SK-N-SH treated with all-trans-retinoic acid at 6 μM for 48 hours (cell line): ENCODE results near the gene AUTS2.

ENCODE experiments used
- ATAC-seq: fragments of 200-7000 bp; cut with Tn5 transposase; 3 replicates; pipeline ENCODE4 v1.9.1; 2020; ENCODE audit warnings: mild to moderate bottlenecking, moderate library complexity
- BACH2 ChIP-seq: fragments of 250-450 bp; sonication (Bioruptor Pico); IDR thresholded peaks from 2 replicates; pipeline ENCODE4 v1.9.0; 2021; ENCODE audit warnings: mild to moderate bottlenecking, borderline replicate concordance
- CSDC2 ChIP-seq: fragments of 250-450 bp; sonication (Bioruptor Pico); IDR thresholded peaks from 2 replicates; pipeline ENCODE4 v1.5.0; 2020; ENCODE audit warnings: mild to moderate bottlenecking, moderate library complexity
- ESRRG ChIP-seq: fragments of 250-450 bp; sonication (Bioruptor Pico); IDR thresholded peaks from 2 replicates; pipeline ENCODE4 v1.6.1; 2021; ENCODE audit warnings: mild to moderate bottlenecking
- GLIS3 ChIP-seq: fragments of 250-450 bp; sonication (Bioruptor Pico); IDR thresholded peaks from 2 replicates; pipeline ENCODE4 v1.5.0; 2020; ENCODE audit warnings: mild to moderate bottlenecking, moderate library complexity
- ISL1 ChIP-seq: fragments of 250-450 bp; sonication (Bioruptor Pico); IDR thresholded peaks from 2 replicates; pipeline ENCODE4 v2.1.2; 2022; ENCODE audit warnings: mild to moderate bottlenecking, moderate library complexity
- OSR1 ChIP-seq: fragments of 250-450 bp; sonication (Bioruptor Pico); IDR thresholded peaks from 2 replicates; pipeline ENCODE4 v1.8.0; 2022; ENCODE audit warnings: moderate library complexity, mild to moderate bottlenecking, inconsistent platforms
- PPARA ChIP-seq: fragments of 250-450 bp; sonication (Bioruptor Pico); IDR thresholded peaks from 2 replicates; pipeline ENCODE4 v1.5.0; 2020; ENCODE audit warnings: mild to moderate bottlenecking, borderline replicate concordance
- RARB ChIP-seq: fragments of 250-450 bp; sonication (Bioruptor Pico); IDR thresholded peaks from 2 replicates; pipeline ENCODE4 v1.8.0; 2021; ENCODE audit warnings: mild to moderate bottlenecking, moderate library complexity
- SNAI2 ChIP-seq: fragments of 250-450 bp; sonication (Bioruptor Pico); IDR thresholded peaks from 2 replicates; pipeline ENCODE4 v1.5.0; 2020; ENCODE audit warnings: mild to moderate bottlenecking, moderate library complexity
- TCF4 ChIP-seq: fragments of 250-450 bp; sonication (Bioruptor Pico); IDR thresholded peaks from 2 replicates; pipeline ENCODE4 v1.8.0; 2021; ENCODE audit warnings: mild to moderate bottlenecking, moderate library complexity, borderline replicate concordance
- TOX ChIP-seq: fragments of 250-450 bp; sonication (Bioruptor Pico); IDR thresholded peaks from 2 replicates; pipeline ENCODE4 v1.8.0; 2021; ENCODE audit warnings: mild to moderate bottlenecking, moderate library complexity, borderline replicate concordance
- ZC3H10 ChIP-seq: fragments of 250-450 bp; sonication (Bioruptor Pico); IDR thresholded peaks from 2 replicates; pipeline ENCODE4 v1.5.1; 2021; ENCODE audit warnings: mild to moderate bottlenecking, moderate library complexity
- ZFP3 ChIP-seq: fragments of 250-450 bp; sonication (Bioruptor Pico); IDR thresholded peaks from 2 replicates; pipeline ENCODE4 v1.5.0; 2020; ENCODE audit warnings: mild to moderate bottlenecking, moderate library complexity
- ZFP30 ChIP-seq: fragments of 450-650 bp; formaldehyde crosslinking; IDR thresholded peaks from 2 replicates; pipeline ENCODE4 v1.5.0; 2022; ENCODE audit warnings: mild to moderate bottlenecking, moderate library complexity
- ZNF565 ChIP-seq: fragments of 450-650 bp; formaldehyde crosslinking; conservative IDR thresholded peaks from 2 replicates; pipeline ENCODE4 v1.5.0; 2020; ENCODE audit warnings: low read depth, mild to moderate bottlenecking, moderate library complexity
- ZNF70 ChIP-seq: fragments of 450-650 bp; formaldehyde crosslinking; IDR thresholded peaks from 2 replicates; pipeline ENCODE4 v1.5.0; 2020; ENCODE audit warnings: mild to moderate bottlenecking, moderate library complexity
- TF ChIP-seq, protein P1 (sequence below): fragments of 250-450 bp; sonication (Bioruptor Pico); IDR thresholded peaks from 2 replicates; pipeline ENCODE4 v1.5.0; 2020; ENCODE audit warnings: mild to moderate bottlenecking, moderate library complexity
- TF ChIP-seq, protein P2 (sequence below): fragments of 250-450 bp; sonication (Bioruptor Pico); IDR thresholded peaks from 2 replicates; pipeline ENCODE4 v1.5.1; 2021; ENCODE audit warnings: mild to moderate bottlenecking, moderate library complexity
- TF ChIP-seq, protein P3 (sequence below): fragments of 250-450 bp; sonication (Bioruptor Pico); IDR thresholded peaks from 2 replicates; pipeline ENCODE4 v1.8.0; 2021; ENCODE audit warnings: low read depth, mild to moderate bottlenecking, moderate library complexity, borderline replicate concordance
- TF ChIP-seq, protein P4 (sequence below): fragments of 250-450 bp; sonication (Bioruptor Pico); IDR thresholded peaks from 2 replicates; pipeline ENCODE4 v1.5.1; 2020; ENCODE audit warnings: low read depth, mild to moderate bottlenecking, moderate library complexity

Gene AUTS2

DNA sequence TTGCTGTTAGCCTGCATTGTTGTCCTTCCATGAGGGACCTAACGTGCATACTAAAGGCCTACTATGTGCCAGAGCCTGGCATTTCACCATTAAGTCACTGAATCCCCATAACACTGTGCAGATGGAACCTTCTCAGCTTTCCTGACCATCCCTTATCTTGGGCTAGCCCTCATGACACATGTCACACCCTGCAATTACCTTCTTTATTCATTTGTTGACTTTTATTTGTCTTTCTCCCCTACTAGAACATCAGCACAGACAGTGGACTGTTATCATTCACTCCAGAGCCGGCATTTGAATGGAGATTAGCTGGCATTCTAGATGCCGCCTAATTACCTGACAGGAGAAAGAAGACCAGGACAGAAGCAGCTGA lies 1062.5 kb downstream of the AUTS2 start:
- no peak for ATAC-seq
- TF ChIP-seq ZNF565 (CRISPR knock-in tag) (no peak), TCF4 (CRISPR knock-in tag) (no peak), SNAI2 (CRISPR knock-in tag) (no peak), GLIS3 (CRISPR knock-in tag) (no peak), ZFP3 (CRISPR knock-in tag) (no peak), ZFP30 (CRISPR knock-in tag) (no peak), ZC3H10 (CRISPR knock-in tag) (no peak), ZNF70 (CRISPR knock-in tag) (no peak)
- TF ChIP-seq, protein P1, sequence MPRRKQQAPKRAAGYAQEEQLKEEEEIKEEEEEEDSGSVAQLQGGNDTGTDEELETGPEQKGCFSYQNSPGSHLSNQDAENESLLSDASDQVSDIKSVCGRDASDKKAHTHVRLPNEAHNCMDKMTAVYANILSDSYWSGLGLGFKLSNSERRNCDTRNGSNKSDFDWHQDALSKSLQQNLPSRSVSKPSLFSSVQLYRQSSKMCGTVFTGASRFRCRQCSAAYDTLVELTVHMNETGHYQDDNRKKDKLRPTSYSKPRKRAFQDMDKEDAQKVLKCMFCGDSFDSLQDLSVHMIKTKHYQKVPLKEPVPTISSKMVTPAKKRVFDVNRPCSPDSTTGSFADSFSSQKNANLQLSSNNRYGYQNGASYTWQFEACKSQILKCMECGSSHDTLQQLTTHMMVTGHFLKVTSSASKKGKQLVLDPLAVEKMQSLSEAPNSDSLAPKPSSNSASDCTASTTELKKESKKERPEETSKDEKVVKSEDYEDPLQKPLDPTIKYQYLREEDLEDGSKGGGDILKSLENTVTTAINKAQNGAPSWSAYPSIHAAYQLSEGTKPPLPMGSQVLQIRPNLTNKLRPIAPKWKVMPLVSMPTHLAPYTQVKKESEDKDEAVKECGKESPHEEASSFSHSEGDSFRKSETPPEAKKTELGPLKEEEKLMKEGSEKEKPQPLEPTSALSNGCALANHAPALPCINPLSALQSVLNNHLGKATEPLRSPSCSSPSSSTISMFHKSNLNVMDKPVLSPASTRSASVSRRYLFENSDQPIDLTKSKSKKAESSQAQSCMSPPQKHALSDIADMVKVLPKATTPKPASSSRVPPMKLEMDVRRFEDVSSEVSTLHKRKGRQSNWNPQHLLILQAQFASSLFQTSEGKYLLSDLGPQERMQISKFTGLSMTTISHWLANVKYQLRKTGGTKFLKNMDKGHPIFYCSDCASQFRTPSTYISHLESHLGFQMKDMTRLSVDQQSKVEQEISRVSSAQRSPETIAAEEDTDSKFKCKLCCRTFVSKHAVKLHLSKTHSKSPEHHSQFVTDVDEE (CRISPR knock-in tag): no peak
- TF ChIP-seq, all 23 proteins: peak for 0

DNA sequence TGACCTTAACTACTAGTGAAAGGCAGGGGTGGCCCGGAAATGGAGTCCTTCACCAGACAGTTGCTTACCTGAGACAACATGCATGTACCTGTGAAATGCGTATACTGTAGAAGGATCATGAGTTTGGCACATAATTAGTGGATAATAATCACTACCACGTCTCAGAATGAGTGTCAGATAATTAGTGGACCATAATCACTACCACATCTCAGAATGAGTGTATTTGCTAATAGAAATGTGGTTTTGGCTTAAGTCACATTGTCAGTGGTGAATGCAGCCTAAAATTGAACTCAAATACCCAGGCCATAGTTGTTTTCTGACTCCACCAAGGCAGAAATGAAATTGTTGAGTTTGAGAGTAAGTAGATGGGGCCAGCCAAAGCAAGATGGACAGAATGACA lies 1065.4 kb downstream of the AUTS2 start:
- no peak for ATAC-seq
- no peak for TF ChIP-seq ZFP30 (CRISPR knock-in tag)
- TF ChIP-seq, protein P2, sequence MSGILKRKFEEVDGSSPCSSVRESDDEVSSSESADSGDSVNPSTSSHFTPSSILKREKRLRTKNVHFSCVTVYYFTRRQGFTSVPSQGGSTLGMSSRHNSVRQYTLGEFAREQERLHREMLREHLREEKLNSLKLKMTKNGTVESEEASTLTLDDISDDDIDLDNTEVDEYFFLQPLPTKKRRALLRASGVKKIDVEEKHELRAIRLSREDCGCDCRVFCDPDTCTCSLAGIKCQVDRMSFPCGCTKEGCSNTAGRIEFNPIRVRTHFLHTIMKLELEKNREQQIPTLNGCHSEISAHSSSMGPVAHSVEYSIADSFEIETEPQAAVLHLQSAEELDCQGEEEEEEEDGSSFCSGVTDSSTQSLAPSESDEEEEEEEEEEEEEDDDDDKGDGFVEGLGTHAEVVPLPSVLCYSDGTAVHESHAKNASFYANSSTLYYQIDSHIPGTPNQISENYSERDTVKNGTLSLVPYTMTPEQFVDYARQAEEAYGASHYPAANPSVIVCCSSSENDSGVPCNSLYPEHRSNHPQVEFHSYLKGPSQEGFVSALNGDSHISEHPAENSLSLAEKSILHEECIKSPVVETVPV: no peak
- TF ChIP-seq SNAI2 (CRISPR knock-in tag): no peak
- no peak for TF ChIP-seq TCF4 (CRISPR knock-in tag)
- no peak for TF ChIP-seq GLIS3 (CRISPR knock-in tag)
- TF ChIP-seq ESRRG (CRISPR knock-in tag): no peak
- no peak for TF ChIP-seq ZNF70 (CRISPR knock-in tag)
- TF ChIP-seq, protein P1 (CRISPR knock-in tag): no peak
- TF ChIP-seq CSDC2 (CRISPR knock-in tag): no peak
- no peak for TF ChIP-seq ISL1
- no peak for TF ChIP-seq BACH2 (CRISPR knock-in tag)

DNA sequence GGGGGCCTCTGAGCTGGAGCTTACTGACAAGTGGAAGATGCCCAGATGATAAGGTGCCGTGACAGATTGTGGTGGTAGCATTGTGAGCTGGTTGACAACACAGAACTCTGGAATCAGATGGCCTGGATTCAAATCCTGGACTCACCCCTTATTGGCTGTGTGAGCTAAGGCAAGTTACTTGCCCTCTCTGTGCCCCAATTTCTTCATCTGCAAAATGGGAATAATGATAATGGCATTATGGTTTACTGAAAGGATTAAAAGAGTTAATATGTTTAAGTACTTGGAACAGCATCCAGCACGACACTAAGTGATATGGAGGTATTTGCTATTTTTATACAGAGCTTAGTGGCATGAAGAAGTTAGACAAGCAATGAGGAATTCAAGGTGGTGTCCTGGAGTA lies 1067.7 kb downstream of the AUTS2 start:
- TF ChIP-seq TOX (CRISPR knock-in tag) (no peak), ESRRG (CRISPR knock-in tag) (no peak), PPARA (no peak), GLIS3 (CRISPR knock-in tag) (no peak), ZFP30 (CRISPR knock-in tag) (no peak), BACH2 (CRISPR knock-in tag) (no peak), CSDC2 (CRISPR knock-in tag) (no peak), ZFP3 (CRISPR knock-in tag) (no peak), OSR1 (CRISPR knock-in tag) (no peak), ZNF70 (CRISPR knock-in tag) (no peak), RARB (CRISPR knock-in tag) (no peak)
- TF ChIP-seq, protein P1 (CRISPR knock-in tag): no peak
- TF ChIP-seq, protein P3, sequence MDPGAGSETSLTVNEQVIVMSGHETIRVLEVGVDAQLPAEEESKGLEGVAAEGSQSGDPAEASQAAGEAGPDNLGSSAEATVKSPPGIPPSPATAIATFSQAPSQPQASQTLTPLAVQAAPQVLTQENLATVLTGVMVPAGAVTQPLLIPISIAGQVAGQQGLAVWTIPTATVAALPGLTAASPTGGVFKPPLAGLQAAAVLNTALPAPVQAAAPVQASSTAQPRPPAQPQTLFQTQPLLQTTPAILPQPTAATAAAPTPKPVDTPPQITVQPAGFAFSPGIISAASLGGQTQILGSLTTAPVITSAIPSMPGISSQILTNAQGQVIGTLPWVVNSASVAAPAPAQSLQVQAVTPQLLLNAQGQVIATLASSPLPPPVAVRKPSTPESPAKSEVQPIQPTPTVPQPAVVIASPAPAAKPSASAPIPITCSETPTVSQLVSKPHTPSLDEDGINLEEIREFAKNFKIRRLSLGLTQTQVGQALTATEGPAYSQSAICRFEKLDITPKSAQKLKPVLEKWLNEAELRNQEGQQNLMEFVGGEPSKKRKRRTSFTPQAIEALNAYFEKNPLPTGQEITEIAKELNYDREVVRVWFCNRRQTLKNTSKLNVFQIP: no peak
- TF ChIP-seq, protein P4, sequence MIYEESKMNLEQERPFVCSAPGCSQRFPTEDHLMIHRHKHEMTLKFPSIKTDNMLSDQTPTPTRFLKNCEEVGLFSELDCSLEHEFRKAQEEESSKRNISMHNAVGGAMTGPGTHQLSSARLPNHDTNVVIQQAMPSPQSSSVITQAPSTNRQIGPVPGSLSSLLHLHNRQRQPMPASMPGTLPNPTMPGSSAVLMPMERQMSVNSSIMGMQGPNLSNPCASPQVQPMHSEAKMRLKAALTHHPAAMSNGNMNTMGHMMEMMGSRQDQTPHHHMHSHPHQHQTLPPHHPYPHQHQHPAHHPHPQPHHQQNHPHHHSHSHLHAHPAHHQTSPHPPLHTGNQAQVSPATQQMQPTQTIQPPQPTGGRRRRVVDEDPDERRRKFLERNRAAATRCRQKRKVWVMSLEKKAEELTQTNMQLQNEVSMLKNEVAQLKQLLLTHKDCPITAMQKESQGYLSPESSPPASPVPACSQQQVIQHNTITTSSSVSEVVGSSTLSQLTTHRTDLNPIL (CRISPR knock-in tag): no peak
- ATAC-seq: no peak
